BE2C (cell line): ENCODE data around the gene FSTL4.

ENCODE experiments used
- DNase-seq: peaks from one replicate; pipeline ENCODE4 v3.0.0-alpha.2; 2020
- H3K27me3 ChIP-seq: fragments of 250-450 bp; sonication (Bioruptor Pico); 2 replicates; pipeline ENCODE4 v1.5.1; 2020; ENCODE audit warnings: mild to moderate bottlenecking
- H3K36me3 ChIP-seq: fragments of 250-450 bp; sonication (Bioruptor Pico); 2 replicates; pipeline ENCODE4 v1.5.1; 2020; ENCODE audit warnings: mild to moderate bottlenecking
- H3K4me1 ChIP-seq: fragments of 250-450 bp; sonication (Bioruptor Pico); 2 replicates; pipeline ENCODE4 v1.5.1; 2020
- H3K4me3 ChIP-seq: 2 replicates; pipeline ENCODE4 v1.5.1; 2011; ENCODE audit warnings: low read depth, low read length
- H3K9me3 ChIP-seq: fragments of 250-450 bp; sonication (Bioruptor Pico); 2 replicates; pipeline ENCODE4 v1.5.1; 2020
- TF ChIP-seq, protein P1 (sequence below): IDR thresholded peaks from 2 replicates; pipeline ENCODE4 v1.5.1; 2012; ENCODE audit warnings: mild to moderate bottlenecking, low read depth, low read length

The FSTL4 gene

DNA sequence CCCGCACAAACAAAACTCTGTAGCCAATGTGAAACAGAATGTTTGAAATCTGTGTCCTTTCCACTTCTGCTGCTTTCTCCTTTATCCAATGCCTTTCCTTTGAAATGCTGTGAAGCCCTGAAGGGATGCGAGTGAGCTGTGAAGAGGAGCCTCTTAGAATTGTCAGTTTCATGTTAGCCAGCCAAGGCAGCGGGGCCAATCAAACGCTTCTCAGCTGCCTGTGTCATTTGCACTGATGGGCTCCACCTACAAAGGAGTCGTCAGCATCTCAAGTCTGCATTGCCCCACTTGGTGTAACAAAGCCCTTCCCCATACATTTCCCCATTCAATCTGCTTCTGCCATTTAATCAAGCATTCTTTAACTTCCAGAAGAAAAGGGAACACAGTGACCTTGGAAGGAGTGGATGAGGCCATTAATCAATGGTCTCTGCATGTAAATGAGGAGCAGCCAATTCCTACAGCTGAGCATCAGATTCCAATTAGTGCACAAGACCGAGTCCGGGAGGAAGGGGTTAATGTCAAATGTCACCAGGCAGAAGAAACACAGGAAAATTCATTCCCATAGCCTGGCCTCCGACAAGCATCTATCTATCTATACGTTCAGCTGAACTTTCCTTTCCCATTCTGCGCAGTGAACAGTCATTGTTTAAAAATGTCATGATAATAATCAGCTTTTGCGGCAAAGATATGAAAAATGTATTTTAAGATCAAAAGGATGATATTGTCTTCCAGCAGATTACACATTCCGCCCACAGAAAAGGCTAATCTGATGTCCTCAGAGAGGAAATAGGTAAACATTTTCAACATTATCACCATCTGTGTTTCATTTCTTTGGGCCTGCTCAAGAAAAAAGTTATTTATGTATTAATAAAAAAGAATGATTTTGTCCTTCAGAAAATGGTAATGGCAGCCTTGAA, 154.6 kb downstream of the FSTL4 start:
- Histone ChIP-seq H3K36me3 (no peaks in the 10 kb centered on the region), H3K4me3 (no peak overlapping the region), H3K4me1 (peaks cover 22% of the 10 kb centered on the region), H3K9me3 (no peaks in the 10 kb centered on the region), H3K27me3 (no peaks in the 10 kb centered on the region)
- TF ChIP-seq, protein P1, sequence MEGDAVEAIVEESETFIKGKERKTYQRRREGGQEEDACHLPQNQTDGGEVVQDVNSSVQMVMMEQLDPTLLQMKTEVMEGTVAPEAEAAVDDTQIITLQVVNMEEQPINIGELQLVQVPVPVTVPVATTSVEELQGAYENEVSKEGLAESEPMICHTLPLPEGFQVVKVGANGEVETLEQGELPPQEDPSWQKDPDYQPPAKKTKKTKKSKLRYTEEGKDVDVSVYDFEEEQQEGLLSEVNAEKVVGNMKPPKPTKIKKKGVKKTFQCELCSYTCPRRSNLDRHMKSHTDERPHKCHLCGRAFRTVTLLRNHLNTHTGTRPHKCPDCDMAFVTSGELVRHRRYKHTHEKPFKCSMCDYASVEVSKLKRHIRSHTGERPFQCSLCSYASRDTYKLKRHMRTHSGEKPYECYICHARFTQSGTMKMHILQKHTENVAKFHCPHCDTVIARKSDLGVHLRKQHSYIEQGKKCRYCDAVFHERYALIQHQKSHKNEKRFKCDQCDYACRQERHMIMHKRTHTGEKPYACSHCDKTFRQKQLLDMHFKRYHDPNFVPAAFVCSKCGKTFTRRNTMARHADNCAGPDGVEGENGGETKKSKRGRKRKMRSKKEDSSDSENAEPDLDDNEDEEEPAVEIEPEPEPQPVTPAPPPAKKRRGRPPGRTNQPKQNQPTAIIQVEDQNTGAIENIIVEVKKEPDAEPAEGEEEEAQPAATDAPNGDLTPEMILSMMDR: no peak
- DNase-seq: no peak

DNA sequence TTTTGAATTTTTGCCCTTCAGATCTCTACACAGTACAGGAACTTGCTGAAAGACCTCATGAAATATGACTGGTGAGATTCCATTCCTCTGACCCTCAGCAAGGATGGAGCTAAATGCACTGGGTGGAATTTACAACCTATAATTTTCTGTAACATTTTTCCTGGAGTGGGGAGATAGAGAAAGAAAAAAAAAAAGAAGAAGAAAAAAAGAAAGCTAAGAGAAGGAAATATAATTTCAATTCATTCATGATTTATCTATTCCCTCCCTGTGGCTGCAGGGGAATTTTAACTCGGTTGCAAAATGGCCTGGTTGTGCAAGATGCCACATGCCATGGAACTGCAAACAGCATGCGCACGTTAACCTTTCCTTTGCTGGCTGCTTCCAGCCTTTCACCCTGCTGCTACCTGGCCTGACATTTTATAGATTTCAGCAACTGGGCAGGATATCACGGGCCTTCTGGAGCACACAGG, 155.4 kb downstream of the FSTL4 start:
- peaks cover 22% of the 10 kb centered on the region for H3K4me1 ChIP-seq
- H3K27me3 ChIP-seq: no peaks in the 10 kb centered on the region
- H3K36me3 ChIP-seq: no peaks in the 10 kb centered on the region
- TF ChIP-seq, protein P1: no peak
- H3K4me3 ChIP-seq: no peak overlapping the region
- no peak for DNase-seq
- no peaks in the 10 kb centered on the region for H3K9me3 ChIP-seq

DNA sequence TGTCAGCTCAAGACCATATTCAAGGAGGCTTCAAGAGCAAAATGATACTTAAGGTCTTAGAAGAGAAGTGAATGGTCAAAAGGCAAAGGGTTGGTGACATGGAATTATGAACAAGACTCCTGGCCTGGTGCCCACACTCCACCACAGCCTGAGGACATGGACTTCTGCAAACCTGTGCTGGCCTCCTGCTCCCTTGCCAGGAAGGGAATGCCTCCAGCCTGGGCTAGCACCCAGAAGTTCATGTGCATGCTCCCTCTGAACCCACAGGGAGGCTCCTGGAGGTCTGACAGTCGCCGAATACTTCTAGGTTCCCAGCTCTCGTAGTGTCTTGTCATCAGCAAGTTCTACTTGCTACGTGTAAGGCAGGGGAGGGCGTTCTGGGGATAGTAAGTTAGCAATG, 156.7 kb downstream of the FSTL4 start:
- TF ChIP-seq, protein P1: no peak
- Histone ChIP-seq H3K27me3 (no peaks in the 10 kb centered on the region), H3K9me3 (no peaks in the 10 kb centered on the region), H3K4me3 (no peak overlapping the region), H3K4me1 (peaks cover 22% of the 10 kb centered on the region), H3K36me3 (no peaks in the 10 kb centered on the region)
- DNase-seq: no peak

DNA sequence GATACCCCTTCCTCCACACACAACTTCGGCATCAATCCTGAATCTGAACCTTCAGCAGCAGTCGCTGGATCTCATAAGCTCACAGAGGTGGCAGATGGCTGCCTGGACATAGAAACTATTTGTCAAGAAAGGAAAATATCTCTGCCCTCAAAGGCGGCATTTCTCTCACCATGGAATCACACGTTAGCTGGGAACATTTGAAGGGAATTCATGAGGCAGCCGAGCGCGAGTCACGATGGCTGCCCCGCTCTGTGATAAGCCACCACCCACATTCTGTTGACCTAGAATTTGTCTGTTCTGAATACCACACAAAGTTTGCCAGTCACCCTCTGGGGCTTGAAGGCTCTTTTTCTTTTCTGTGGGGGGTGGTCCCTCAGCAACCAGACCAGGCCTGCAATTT, 157.9 kb downstream of the FSTL4 start:
- H3K36me3 ChIP-seq: no peaks in the 10 kb centered on the region

DNA sequence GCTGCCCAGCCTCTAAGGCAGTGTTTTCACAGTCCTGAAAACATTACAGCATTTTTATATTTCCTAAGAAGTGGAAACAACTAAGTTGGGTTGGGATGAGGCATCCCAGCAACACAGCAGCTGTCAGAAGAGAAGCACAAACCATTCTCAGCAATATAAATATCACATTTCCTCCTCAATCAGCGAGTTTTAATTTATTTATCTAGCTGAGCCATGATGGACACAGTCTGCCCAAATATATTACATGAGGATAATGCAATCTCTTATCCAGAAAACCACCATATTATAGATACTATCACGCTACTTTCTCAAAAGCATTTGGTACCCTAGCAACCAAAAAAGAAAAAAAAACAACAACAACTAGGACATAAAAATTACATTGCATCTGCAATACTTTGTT, 158.5 kb downstream of the FSTL4 start:
- H3K27me3 ChIP-seq: no peaks in the 10 kb centered on the region
- no peak overlapping the region for H3K4me3 ChIP-seq
- H3K9me3 ChIP-seq: no peaks in the 10 kb centered on the region
- peaks cover 17% of the 10 kb centered on the region for H3K4me1 ChIP-seq
- TF ChIP-seq, protein P1: no peak
- H3K36me3 ChIP-seq: no peaks in the 10 kb centered on the region
- DNase-seq: no peak

More for the DNA sequence above, 157.9 kb downstream of the FSTL4 start:
- DNase-seq: no peak
- no peak overlapping the region for H3K4me3 ChIP-seq
- no peaks in the 10 kb centered on the region for H3K27me3 ChIP-seq
- H3K9me3 ChIP-seq: no peaks in the 10 kb centered on the region
- TF ChIP-seq, protein P1: no peak
- peaks cover 17% of the 10 kb centered on the region for H3K4me1 ChIP-seq
